K562 (cell line): ENCODE measurements around the gene CSF1. TPM values are rescaled to one million over a fixed set of nuclear protein-coding genes. Genes with fewer than 3 reads are reported as not detected.

ENCODE experiments used
- CHD7 ChIP-seq: fragments of 200-600 bp; sonication (generic); IDR thresholded peaks from one replicate; pipeline ENCODE4 v1.6.1; 2012; ENCODE audit warnings: mild to moderate bottlenecking, low read depth, low read length, inconsistent platforms
- TAF9B ChIP-seq: fragments of 450-650 bp; IDR thresholded peaks from 2 replicates; pipeline ENCODE4 v1.6.1; 2018; ENCODE audit warnings: mild to moderate bottlenecking; ENCODE audit not compliant: partially characterized antibody
- polyA plus RNA-seq, 8 experiments: library from polyadenylated mRNA; depleted of rRNA in 4 of 8; stranded (reverse) in 5 of 8; unstranded in 3 of 8; fragments of >200 nt; fragmentation: Nextera tagmentation in 2 of 8; fragmentation: Illumina TruSeq in 1 of 8; extraction: Ambion mirVana in 2 of 8; extraction: Trizol in 1 of 8; gene quantifications; 2 replicates each; pipeline versions ENCODE4 v1.2.1 to v1.2.3, GENCODE V29; 2011 to 2014; ENCODE audit warnings: inconsistent platforms in 1 of 8, missing spikeins in 1 of 8
- total RNA-seq, 7 experiments: library from RNA; depleted of rRNA in 6 of 7; stranded (reverse); fragments of >200 nt in 6 of 7; fragmentation: Illumina TruSeq in 2 of 7; extraction: Trizol in 2 of 7; gene quantifications; 2 replicates each; pipeline versions ENCODE4 v1.2.1 to v1.2.3, GENCODE V29; 2011 to 2021; ENCODE audit warnings: low replicate concordance in 1 of 7

Gene CSF1
- total and polyA plus RNA-seq, 9 of the 15 experiments (the other 6 are each of a cell fraction or from before 2014, with no cell fraction given): 0.18 to 11.8 (median 2.8) TPM

DNA sequence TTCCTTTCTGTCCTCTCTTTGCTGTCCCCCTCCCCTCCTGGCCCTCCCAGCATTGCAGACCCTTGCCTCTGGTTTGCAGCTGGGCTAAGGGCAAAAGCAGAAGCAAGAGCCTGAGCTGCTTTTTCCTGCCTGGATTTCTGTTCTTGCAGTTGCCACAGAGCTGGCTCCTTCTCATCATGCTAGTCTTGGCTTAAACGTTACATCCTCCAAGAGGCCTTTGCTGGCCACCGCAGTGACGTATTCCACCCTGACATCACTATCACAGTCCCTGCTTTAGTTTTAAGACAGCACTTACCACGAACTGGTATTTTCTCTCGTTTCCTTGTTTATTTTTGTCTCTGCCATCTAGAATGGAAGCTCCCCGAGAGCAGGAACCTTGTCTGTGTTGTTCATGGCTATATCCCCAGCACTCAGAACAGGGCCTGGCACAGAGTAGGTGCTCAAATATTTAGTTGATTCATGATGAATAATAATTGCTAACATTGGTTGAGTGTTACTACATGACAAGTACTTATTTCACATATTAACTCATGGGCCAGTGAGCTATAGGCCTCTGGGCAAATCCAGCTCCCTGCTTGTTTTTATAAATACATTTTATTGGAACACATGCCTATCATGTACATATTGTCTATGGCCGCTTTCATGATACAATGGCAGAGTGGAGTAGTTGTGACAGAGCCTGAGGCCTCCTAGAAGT is 13.2 kb upstream of the CSF1 start (continued):
- TF ChIP-seq CHD7: no peak
- TF ChIP-seq TAF9B: no peak
- TF ChIP-seq, all 486 proteins: peak for 2
